ENCODE results near the gene RHBDL3. TPM values are rescaled to one million over a fixed set of nuclear protein-coding genes. Genes with fewer than 3 reads are reported as not detected.

RHBDL3 gene
- total RNA-seq, 1 experiment from 2014 or later, result 12.5 TPM

DNA sequence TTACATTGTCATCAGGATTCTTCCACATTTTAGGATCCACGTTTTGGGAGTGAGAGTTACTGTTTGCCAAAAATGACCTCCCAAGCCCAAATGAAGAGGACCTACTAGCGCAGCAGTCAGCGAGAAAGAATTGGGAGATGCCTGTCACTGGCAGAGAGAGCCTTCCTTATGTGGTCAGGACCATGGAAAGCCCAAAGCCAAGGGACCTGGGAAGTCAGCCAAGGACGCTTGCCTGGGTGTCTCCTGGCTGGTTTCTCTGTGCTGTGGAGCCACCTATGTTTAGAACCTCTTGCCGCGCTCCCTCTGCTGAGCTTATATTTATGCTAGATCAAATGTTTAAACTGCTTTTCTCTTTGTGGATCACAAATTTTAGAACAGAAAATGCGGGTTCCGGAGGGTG is 24.9 kb upstream of the RHBDL3 start:
- Mint-ChIP-seq H3K9me3 (peaks cover 0 to 3% of the 10 kb centered on the region in 2 experiments; a peak in 1 of 5 replicates), H3K4me3 (no peak overlapping the region), H3K27me3 (ENCODE audit: low read depth) (no peaks in the 10 kb centered on the region; the same call in none of the 2 replicates), H3K36me3 (ENCODE audit: insufficient read depth in 1 of 3, low read depth in 3 of 3) (peaks cover 0 to 4% (median 3%) of the 10 kb centered on the region in 3 experiments; a peak in 4 of 7 replicates), H3K27ac (no peak overlapping the region), H3K4me1 (peaks cover 14 to 15% of the 10 kb centered on the region in 2 experiments)
- Histone ChIP-seq H4K91ac (ENCODE audit: insufficient read length, low read depth, low read length) (no peak overlapping the region), H3K14ac (ENCODE audit: insufficient read depth, low read length) (no peak overlapping the region), H2BK5ac (ENCODE audit: insufficient read length, low read length) (no peak overlapping the region), H3K18ac (ENCODE audit: insufficient read length, low read depth, low read length) (no peak overlapping the region), H4K8ac (replicated peaks; ENCODE audit: insufficient read length, low read depth, low read length) (no peak overlapping the region), H3K79me1 (ENCODE audit: insufficient read depth, low read depth, low read length, poor library complexity, severe bottlenecking) (no peaks in the 10 kb centered on the region), H2BK12ac (ENCODE audit: insufficient read length, low read depth, low read length) (no peak overlapping the region), H2AK5ac (ENCODE audit: insufficient read length, low read length) (no peak overlapping the region), H2BK20ac (ENCODE audit: low read depth, low read length, poor library complexity, severe bottlenecking) (no peak overlapping the region), H3K9ac (ENCODE audit: extremely low read depth, insufficient read length, low read length) (no peak overlapping the region), H2BK120ac (ENCODE audit: low read depth, low read length, poor library complexity, severe bottlenecking) (no peak overlapping the region), H3K27me3 (ENCODE audit: insufficient read depth, low read length) (no peaks in the 10 kb centered on the region), H3K56ac (ENCODE audit: insufficient read length, low read depth, low read length) (no peak overlapping the region), H3K4ac (ENCODE audit: low read depth, low read length) (no peak overlapping the region), H3T11ph (ENCODE audit: low read length) (no peak overlapping the region), H3K23ac (ENCODE audit: insufficient read length, low read depth, low read length) (no peak overlapping the region), H2AFZ (ENCODE audit: low read length) (no peak overlapping the region), H4K5ac (ENCODE audit: insufficient read length, low read depth, low read length) (no peak overlapping the region), H3K27ac (ENCODE audit: insufficient read length, low read depth, low read length) (no peak overlapping the region), H2BK15ac (ENCODE audit: low read depth, low read length) (no peak overlapping the region), H3K23me2 (ENCODE audit: insufficient read length, low read depth, low read length, poor library complexity, severe bottlenecking) (no peaks in the 10 kb centered on the region), H3K79me2 (ENCODE audit: insufficient read depth, low read length) (no peaks in the 10 kb centered on the region), H3K4me1 (ENCODE audit: insufficient read depth, low read length) (no peaks in the 10 kb centered on the region), H3K4me2 (ENCODE audit: insufficient read depth, insufficient read length, low read length) (no peak overlapping the region), H3K9me3 (ENCODE audit: control insufficient read depth, low read depth, low read length) (no peaks in the 10 kb centered on the region), H4K20me1 (ENCODE audit: control insufficient read depth, insufficient read depth, insufficient read length) (peaks cover 3% of the 10 kb centered on the region)
- TF ChIP-seq, protein P1, sequence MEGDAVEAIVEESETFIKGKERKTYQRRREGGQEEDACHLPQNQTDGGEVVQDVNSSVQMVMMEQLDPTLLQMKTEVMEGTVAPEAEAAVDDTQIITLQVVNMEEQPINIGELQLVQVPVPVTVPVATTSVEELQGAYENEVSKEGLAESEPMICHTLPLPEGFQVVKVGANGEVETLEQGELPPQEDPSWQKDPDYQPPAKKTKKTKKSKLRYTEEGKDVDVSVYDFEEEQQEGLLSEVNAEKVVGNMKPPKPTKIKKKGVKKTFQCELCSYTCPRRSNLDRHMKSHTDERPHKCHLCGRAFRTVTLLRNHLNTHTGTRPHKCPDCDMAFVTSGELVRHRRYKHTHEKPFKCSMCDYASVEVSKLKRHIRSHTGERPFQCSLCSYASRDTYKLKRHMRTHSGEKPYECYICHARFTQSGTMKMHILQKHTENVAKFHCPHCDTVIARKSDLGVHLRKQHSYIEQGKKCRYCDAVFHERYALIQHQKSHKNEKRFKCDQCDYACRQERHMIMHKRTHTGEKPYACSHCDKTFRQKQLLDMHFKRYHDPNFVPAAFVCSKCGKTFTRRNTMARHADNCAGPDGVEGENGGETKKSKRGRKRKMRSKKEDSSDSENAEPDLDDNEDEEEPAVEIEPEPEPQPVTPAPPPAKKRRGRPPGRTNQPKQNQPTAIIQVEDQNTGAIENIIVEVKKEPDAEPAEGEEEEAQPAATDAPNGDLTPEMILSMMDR (conservative IDR thresholded peaks at IDR 0.05), result no peak; the same call in 2 of the 3 replicates
- no CpG with 5 or more reads among the region's 8 CpGs for WGBS (ENCODE audit: extremely low coverage, insufficient read length, low lambda C conversion rate)
- DNase-seq, result peak; percentile 65
